K562 (cell line): ENCODE data around the gene SCFD2. TPM values are rescaled to one million over a fixed set of nuclear protein-coding genes. Genes with fewer than 3 reads are reported as not detected.

Experiments
- ATAC-seq: fragments of 200-7000 bp; cut with Tn5 transposase; 3 replicates; pipeline ENCODE4 v1.9.1; 2020; ENCODE audit warnings: moderate library complexity
- BruUV-seq: library from RNA; stranded (reverse); fragments of 400-500 nt; replicated peaks from 2 replicates; lab custom pipeline; 2021; lab: Mats Ljungman, UMichigan
- CTCF ChIA-PET: fragments of 300-600 bp; formaldehyde crosslinking; extraction: SDS; loops from one replicate; lab custom pipeline; 2021; ENCODE audit warnings: low intra/inter-chr PET ratio; lab: Yijun Ruan, JAX
- POLR2A ChIA-PET: fragments of 300-600, 350-650 bp; sonication (Branson Sonifier 250); formaldehyde crosslinking; extraction: SDS; loops from one replicate; lab custom pipeline; 2021; ENCODE audit warnings: antibody characterized with exemption, inconsistent platforms; lab: Yijun Ruan, JAX
- DNase-seq, 4 experiments: peaks; one replicate each; pipeline versions ENCODE4 v3.0.0 to v3.0.0-alpha.2; 2011 to 2018; ENCODE audit warnings: low spot score in 3 of 4, mixed read lengths in 3 of 4; ENCODE audit errors: extremely low read depth in 1 of 4
- FAIRE-seq: peaks from 2 replicates; lab custom pipeline; 2011; peaks lifted over from hg19 to GRCh38; lab: Jason Lieb, UNC
- H2AFZ ChIP-seq: 2 replicates; pipeline ENCODE4 v1.6.0; 2011; ENCODE audit warnings: low read depth, low read length, control low read depth, inconsistent platforms
- H3K27ac ChIP-seq: fragments of 200-600 bp; 3 replicates; pipeline ENCODE4 v1.8.0; 2011; ENCODE audit warnings: low read depth, mild to moderate bottlenecking, control low read depth, inconsistent platforms, low read length, moderate library complexity, mixed read lengths; ENCODE audit errors: extremely low read depth
- H3K27me3 ChIP-seq, 2 experiments: fragments of 300-600 bp in 1 of 2; 2 replicates in 1 of 2; 3 replicates in 1 of 2; pipeline versions ENCODE4 v1.6.0 to v1.8.0; 2011; ENCODE audit warnings: inconsistent platforms in 2 of 2, low read length in 2 of 2, mild to moderate bottlenecking in 1 of 2, mixed read lengths in 1 of 2, moderate library complexity in 1 of 2; ENCODE audit not compliant: control insufficient read depth in 2 of 2, insufficient read depth in 2 of 2
- H3K36me3 ChIP-seq: fragments of 300-600 bp; 3 replicates; pipeline ENCODE4 v1.8.0; 2011; ENCODE audit warnings: mild to moderate bottlenecking, low read length, inconsistent platforms; ENCODE audit not compliant: control insufficient read depth, insufficient read depth
- H3K4me1 ChIP-seq, 2 experiments: fragments of 200-600 bp in 1 of 2; replicated peaks in 1 of 2; 2 replicates in 1 of 2; 3 replicates in 1 of 2; pipeline versions ENCODE4 v1.5.1 to v1.8.0; 2011; ENCODE audit warnings: inconsistent platforms in 2 of 2, low read length in 2 of 2, mild to moderate bottlenecking in 1 of 2, mixed read lengths in 1 of 2, moderate library complexity in 1 of 2; ENCODE audit not compliant: control insufficient read depth in 2 of 2, insufficient read depth in 2 of 2
- H3K4me2 ChIP-seq: 2 replicates; pipeline ENCODE4 v1.6.1; 2011; ENCODE audit warnings: low read length, control low read depth, inconsistent platforms, mixed read lengths; ENCODE audit not compliant: insufficient read depth
- H3K4me3 ChIP-seq: fragments of 200-600 bp; sonication (generic), shearing (Covaris generic); 2 replicates; pipeline ENCODE4 v1.5.1; 2016; ENCODE audit warnings: control low read depth, inconsistent platforms
- H3K79me2 ChIP-seq: fragments of 200-600 bp; 3 replicates; pipeline ENCODE4 v1.8.0; 2011; ENCODE audit warnings: low read length, inconsistent platforms; ENCODE audit not compliant: control insufficient read depth, insufficient read depth
- H3K9ac ChIP-seq, 2 experiments: 2 replicates each; pipeline versions ENCODE4 v1.6.0 to v1.6.1; 2011; ENCODE audit warnings: low read depth in 2 of 2, low read length in 2 of 2, control low read depth in 1 of 2, inconsistent platforms in 1 of 2, mild to moderate bottlenecking in 1 of 2, mixed read lengths in 1 of 2; ENCODE audit not compliant: insufficient read depth in 1 of 2
- H3K9me1 ChIP-seq: one replicate; pipeline ENCODE4 v1.6.0; 2011; ENCODE audit warnings: inconsistent platforms, mild to moderate bottlenecking, low read length, moderate library complexity; ENCODE audit not compliant: control insufficient read depth, insufficient read depth
- H3K9me3 ChIP-seq: replicated peaks from 2 replicates; pipeline ENCODE4 v1.5.1; 2011; ENCODE audit warnings: low read depth, low read length, inconsistent platforms; ENCODE audit not compliant: control insufficient read depth, insufficient read depth
- H4K20me1 ChIP-seq: replicated peaks from 2 replicates; pipeline ENCODE4 v1.6.1; 2011; ENCODE audit warnings: low read length, inconsistent platforms, mixed read lengths; ENCODE audit not compliant: control insufficient read depth, insufficient read depth
- DPF2 ChIP-seq: fragments of 450-650 bp; IDR thresholded peaks from 2 replicates; pipeline ENCODE4 v1.6.1; 2016
- NR4A1 ChIP-seq, 2 experiments: fragments of 250-450 bp in 1 of 2; fragments of 450-650 bp in 1 of 2; sonication (Bioruptor Pico) in 1 of 2; IDR thresholded peaks; 2 replicates each; pipeline versions ENCODE4 v1.4.0 to v1.6.1; 2016 to 2020; ENCODE audit warnings: mild to moderate bottlenecking in 2 of 2, missing compliant biosample characterization in 1 of 2, missing genetic modification characterization in 1 of 2, moderate library complexity in 1 of 2
- SMC3 ChIP-seq: conservative IDR thresholded peaks from 2 replicates; pipeline ENCODE4 v1.6.1; 2011; ENCODE audit warnings: low read depth, low read length, improper control_type of control experiment; ENCODE audit not compliant: insufficient read depth
- TAL1 ChIP-seq: fragments of 450-650 bp; IDR thresholded peaks from 2 replicates; pipeline ENCODE4 v1.6.1; 2016; ENCODE audit warnings: mild to moderate bottlenecking
- TCF7L2 ChIP-seq: fragments of 150-350 bp; IDR thresholded peaks from 2 replicates; pipeline ENCODE4 v1.6.1; 2016; ENCODE audit warnings: low read depth, mild to moderate bottlenecking, low read length, moderate library complexity
- TGIF2 ChIP-seq: sonication (generic); formaldehyde crosslinking; IDR thresholded peaks from 2 replicates; pipeline ENCODE4 v1.8.1; 2022; ENCODE audit warnings: mild to moderate bottlenecking, missing genetic modification reagents, moderate library complexity
- TRIM24 ChIP-seq, 2 experiments: fragments of 450-650 bp; IDR thresholded peaks; 2 replicates each; pipeline ENCODE4 v1.6.1; 2016
- ZNF431 ChIP-seq: sonication (generic); formaldehyde crosslinking; IDR thresholded peaks from 2 replicates; pipeline ENCODE4 v1.8.0; 2022; ENCODE audit warnings: mild to moderate bottlenecking, missing genetic modification reagents
- ZNF551 ChIP-seq: fragments of 250-450 bp; sonication (Bioruptor Pico); IDR thresholded peaks from 2 replicates; pipeline ENCODE4 v1.5.0; 2021; ENCODE audit warnings: mild to moderate bottlenecking, moderate library complexity
- WGBS: fragments of 100-300 bp; shearing (Covaris generic); methylation state at CpG from one replicate; pipeline ENCODE4 v1.1.6; 2016; ENCODE audit warnings: low coverage, mixed read lengths; ENCODE audit not compliant: insufficient coverage; ENCODE audit errors: missing lambda C conversion rate; 5-methylcytosine and 5-hydroxymethylcytosine counted together
- in situ Hi-C: fragments of 300-500 bp; cut with MboI; formaldehyde crosslinking; loops from 4 replicates; pipeline ENCODE4 v1.15.0; 2018; ENCODE audit warnings: inconsistent platforms, mixed read lengths
- intact Hi-C: fragments of 100-400 bp; cut with micrococcal nuclease; formaldehyde crosslinking; loops from 2 replicates; pipeline ENCODE4 v1.14.2; 2022
- polyA plus RNA-seq, 8 experiments: library from polyadenylated mRNA; depleted of rRNA in 4 of 8; stranded (reverse) in 5 of 8; unstranded in 3 of 8; fragments of >200 nt; fragmentation: Nextera tagmentation in 2 of 8; fragmentation: Illumina TruSeq in 1 of 8; extraction: Ambion mirVana in 2 of 8; extraction: Trizol in 1 of 8; gene quantifications; 2 replicates each; pipeline versions ENCODE4 v1.2.1 to v1.2.3, GENCODE V29; 2011 to 2014; ENCODE audit warnings: inconsistent platforms in 1 of 8, missing spikeins in 1 of 8
- total RNA-seq, 7 experiments: library from RNA; depleted of rRNA in 6 of 7; stranded (reverse); fragments of >200 nt in 6 of 7; fragmentation: Illumina TruSeq in 2 of 7; extraction: Trizol in 2 of 7; gene quantifications; 2 replicates each; pipeline versions ENCODE4 v1.2.1 to v1.2.3, GENCODE V29; 2011 to 2021; ENCODE audit warnings: low replicate concordance in 1 of 7
- TF ChIP-seq, protein P1 (sequence below), 2 experiments: fragments of 450-650 bp; IDR thresholded peaks; 2 replicates each; pipeline ENCODE4 v1.6.1; 2016; ENCODE audit warnings: mild to moderate bottlenecking in 2 of 2, borderline replicate concordance in 1 of 2, low read depth in 1 of 2, moderate library complexity in 1 of 2
- TF ChIP-seq, protein P2 (sequence below): fragments of 450-650 bp; IDR thresholded peaks from 2 replicates; pipeline ENCODE4 v1.6.1; 2014; ENCODE audit warnings: low read depth, mild to moderate bottlenecking, moderate library complexity, borderline replicate concordance

SCFD2 gene
- total and polyA plus RNA-seq, 9 of the 15 experiments (the other 6 are each of a cell fraction or from before 2014, with no cell fraction given): 5.7 to 30.3 (median 22.8) TPM

DNA sequence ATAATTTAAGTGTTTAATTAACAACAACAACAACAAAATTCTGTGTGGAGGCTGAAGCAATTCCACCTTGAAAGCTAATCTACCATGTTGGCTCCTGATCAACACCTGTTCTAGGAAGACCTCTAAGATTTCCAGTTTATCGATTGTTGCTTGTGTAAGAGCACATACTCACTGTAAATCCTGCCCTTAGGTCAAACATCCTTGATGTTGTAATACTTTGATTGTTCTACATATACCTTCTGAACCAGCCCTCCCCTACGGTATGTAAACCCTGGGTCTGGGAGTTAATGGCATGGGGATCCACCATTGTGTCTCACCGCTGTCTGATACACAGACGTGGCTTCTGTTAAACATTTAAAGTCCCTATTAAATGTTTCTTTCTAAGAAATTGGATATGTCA is 430.5 kb downstream of the SCFD2 start (continued):
- TF ChIP-seq, protein P1, sequence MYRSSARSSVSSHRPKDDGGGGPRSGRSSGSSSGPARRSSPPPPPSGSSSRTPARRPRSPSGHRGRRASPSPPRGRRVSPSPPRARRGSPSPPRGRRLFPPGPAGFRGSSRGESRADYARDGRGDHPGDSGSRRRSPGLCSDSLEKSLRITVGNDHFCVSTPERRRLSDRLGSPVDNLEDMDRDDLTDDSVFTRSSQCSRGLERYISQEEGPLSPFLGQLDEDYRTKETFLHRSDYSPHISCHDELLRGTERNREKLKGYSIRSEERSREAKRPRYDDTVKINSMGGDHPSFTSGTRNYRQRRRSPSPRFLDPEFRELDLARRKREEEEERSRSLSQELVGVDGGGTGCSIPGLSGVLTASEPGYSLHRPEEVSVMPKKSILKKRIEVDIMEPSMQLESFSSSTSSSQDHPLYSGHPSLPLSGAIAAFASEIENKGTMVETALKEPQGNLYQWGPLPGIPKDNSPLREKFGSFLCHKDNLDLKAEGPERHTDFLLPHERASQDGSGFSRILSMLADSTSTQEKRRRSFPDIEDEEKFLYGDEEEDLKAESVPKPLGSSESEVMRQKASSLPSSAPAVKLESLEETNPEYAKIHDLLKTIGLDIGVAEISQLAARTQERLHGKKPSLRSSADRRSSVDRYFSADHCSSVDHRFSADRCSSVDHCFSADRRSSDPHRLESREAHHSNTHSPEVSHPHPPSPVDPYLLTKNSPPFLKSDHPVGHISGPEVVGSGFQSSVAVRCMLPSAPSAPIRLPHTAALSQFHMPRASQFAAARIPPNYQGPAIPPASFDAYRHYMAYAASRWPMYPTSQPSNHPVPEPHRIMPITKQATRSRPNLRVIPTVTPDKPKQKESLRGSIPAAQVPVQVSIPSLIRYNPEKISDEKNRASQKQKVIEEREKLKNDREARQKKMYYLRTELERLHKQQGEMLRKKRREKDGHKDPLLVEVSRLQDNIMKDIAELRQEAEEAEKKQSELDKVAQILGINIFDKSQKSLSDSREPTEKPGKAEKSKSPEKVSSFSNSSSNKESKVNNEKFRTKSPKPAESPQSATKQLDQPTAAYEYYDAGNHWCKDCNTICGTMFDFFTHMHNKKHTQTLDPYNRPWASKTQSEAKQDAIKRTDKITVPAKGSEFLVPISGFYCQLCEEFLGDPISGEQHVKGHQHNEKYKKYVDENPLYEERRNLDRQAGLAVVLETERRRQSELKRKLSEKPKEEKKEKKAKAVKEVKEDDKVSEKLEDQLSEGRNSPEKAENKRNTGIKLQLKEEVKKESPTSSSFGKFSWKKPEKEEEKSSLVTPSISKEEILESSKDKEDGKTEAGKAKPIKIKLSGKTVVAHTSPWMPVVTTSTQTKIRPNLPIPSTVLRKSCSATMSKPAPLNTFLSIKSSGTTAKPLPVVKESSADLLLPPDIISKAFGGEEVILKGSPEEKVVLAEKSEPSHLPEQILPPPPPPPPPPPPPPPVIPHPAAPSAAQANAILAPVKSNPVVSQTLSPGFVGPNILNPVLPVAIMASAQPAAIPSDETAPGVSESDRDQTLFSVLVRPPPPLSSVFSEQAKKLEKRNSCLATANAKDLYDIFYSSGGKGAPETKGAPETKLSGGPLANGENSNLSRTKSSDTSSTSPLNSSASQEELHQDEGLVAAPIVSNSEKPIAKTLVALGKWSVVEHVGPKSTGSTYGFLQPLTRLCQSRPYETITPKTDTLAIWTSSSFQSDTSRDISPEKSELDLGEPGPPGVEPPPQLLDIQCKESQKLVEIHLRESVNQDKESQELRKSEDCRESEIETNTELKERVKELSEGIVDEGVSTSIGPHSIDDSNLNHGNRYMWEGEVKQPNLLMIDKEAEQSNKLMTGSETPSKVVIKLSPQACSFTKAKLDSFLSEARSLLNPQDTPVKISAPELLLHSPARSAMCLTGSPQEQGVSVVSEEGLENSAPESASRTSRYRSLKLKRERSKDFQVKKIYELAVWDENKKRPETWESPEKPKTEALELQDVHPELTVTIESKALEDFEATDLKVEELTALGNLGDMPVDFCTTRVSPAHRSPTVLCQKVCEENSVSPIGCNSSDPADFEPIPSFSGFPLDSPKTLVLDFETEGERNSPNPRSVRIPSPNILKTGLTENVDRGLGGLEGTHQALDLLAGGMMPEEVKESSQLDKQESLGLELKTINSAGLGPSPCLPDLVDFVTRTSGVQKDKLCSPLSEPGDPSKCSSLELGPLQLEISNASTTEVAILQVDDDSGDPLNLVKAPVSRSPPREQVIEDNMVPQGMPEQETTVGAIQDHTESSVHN (IDR thresholded peaks at IDR 0.05; ENCODE audit: borderline replicate concordance in 1 of 2, low read depth in 1 of 2): no peak
- TF ChIP-seq ZNF431 (CRISPR knock-in tag): no peak

GRCh38 chr4:52933738-52934137 is 432.1 kb downstream of the SCFD2 start:
- Histone ChIP-seq H3K9me3 (no peaks in the 10 kb centered on the region), H3K4me2 (no peak overlapping the region), H3K27me3 (no peaks in the 10 kb centered on the region), H3K27ac (no peak overlapping the region), H3K9me1 (no peaks in the 10 kb centered on the region), H4K20me1 (no peaks in the 10 kb centered on the region), H3K79me2 (no peaks in the 10 kb centered on the region), H3K4me3 (no peak overlapping the region), H2AFZ (no peak overlapping the region), H3K36me3 (no peaks in the 10 kb centered on the region), H3K4me1 (no peaks in the 10 kb centered on the region), H3K9ac (no peak overlapping the region)
- FAIRE-seq (no peak), ATAC-seq (no peak), DNase-seq (no peak)
- no TSS peak for BruUV-seq
- in situ Hi-C loops: no loop called here
- 39% methylated on average over 2 of the region's 2 CpGs for WGBS
- POLR2A ChIA-PET: no interaction called here
- TF ChIP-seq TRIM24 (IDR thresholded peaks at IDR 0.05) (no peak), TCF7L2 (no peak), TGIF2 (CRISPR knock-in tag) (no peak), DPF2 (no peak), ZNF551 (CRISPR knock-in tag) (no peak), SMC3 (no peak), TAL1 (no peak), NR4A1 (CRISPR knock-in tag; IDR thresholded peaks at IDR 0.05) (no peak), NR4A1 (tag; IDR thresholded peaks at IDR 0.05) (no peak)
- TF ChIP-seq, protein P2, sequence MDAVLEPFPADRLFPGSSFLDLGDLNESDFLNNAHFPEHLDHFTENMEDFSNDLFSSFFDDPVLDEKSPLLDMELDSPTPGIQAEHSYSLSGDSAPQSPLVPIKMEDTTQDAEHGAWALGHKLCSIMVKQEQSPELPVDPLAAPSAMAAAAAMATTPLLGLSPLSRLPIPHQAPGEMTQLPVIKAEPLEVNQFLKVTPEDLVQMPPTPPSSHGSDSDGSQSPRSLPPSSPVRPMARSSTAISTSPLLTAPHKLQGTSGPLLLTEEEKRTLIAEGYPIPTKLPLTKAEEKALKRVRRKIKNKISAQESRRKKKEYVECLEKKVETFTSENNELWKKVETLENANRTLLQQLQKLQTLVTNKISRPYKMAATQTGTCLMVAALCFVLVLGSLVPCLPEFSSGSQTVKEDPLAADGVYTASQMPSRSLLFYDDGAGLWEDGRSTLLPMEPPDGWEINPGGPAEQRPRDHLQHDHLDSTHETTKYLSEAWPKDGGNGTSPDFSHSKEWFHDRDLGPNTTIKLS: no peak
- intact Hi-C loops: no loop called here
- CTCF ChIA-PET: no interaction called here
